Measurements from ENCODE around the gene CARD10.

CARD10 gene

GRCh38 chr22:37525746-37526350, 6.6 kb upstream of the CARD10 start:
- no peak for DNase-seq
- H3K9me3 ChIP-seq (ENCODE audit: severe bottlenecking) = no peaks in the 10 kb centered on the region
- H3K27me3 ChIP-seq (ENCODE audit: insufficient read depth, low read depth, severe bottlenecking) = no peaks in the 10 kb centered on the region
- no peak overlapping the region for H3K4me3 ChIP-seq (ENCODE audit: low read depth, low read length)
- H3K36me3 ChIP-seq = no peaks in the 10 kb centered on the region
- no peak for TF ChIP-seq CTCF (IDR thresholded peaks at IDR 0.05; ENCODE audit: low read depth, low read length)
- H3K27ac ChIP-seq = no peak overlapping the region

- DNase-seq = no peak
- Histone ChIP-seq H3K27ac (no peak overlapping the region), H3K4me3 (ENCODE audit: low read depth, low read length) (no peak overlapping the region), H3K27me3 (ENCODE audit: insufficient read depth, low read depth, severe bottlenecking) (no peaks in the 10 kb centered on the region), H3K36me3 (no peaks in the 10 kb centered on the region), H3K9me3 (ENCODE audit: severe bottlenecking) (no peaks in the 10 kb centered on the region)
- TF ChIP-seq CTCF (IDR thresholded peaks at IDR 0.05; ENCODE audit: low read depth, low read length) = no peak
These were observed 6.0 kb upstream of the CARD10 start for GRCh38 chr22:37525073-37525745.

GRCh38 chr22:37522482-37522881, 3.3 kb upstream of the CARD10 start:
- Histone ChIP-seq H3K27me3 (ENCODE audit: insufficient read depth, low read depth, severe bottlenecking) (peaks cover 3% of the 10 kb centered on the region), H3K9me3 (ENCODE audit: severe bottlenecking) (no peaks in the 10 kb centered on the region), H3K36me3 (no peaks in the 10 kb centered on the region), H3K4me3 (ENCODE audit: low read depth, low read length) (no peak overlapping the region), H3K27ac (no peak overlapping the region)
- DNase-seq = no peak
- TF ChIP-seq CTCF (IDR thresholded peaks at IDR 0.05; ENCODE audit: low read depth, low read length) = no peak

GRCh38 chr22:37521236-37521739, 2.1 kb upstream of the CARD10 start:
- TF ChIP-seq CTCF (IDR thresholded peaks at IDR 0.05; ENCODE audit: low read depth, low read length) = no peak
- DNase-seq = no peak
- no peaks in the 10 kb centered on the region; the same call in 1 of the 2 replicates for H3K36me3 ChIP-seq
- H3K4me3 ChIP-seq (ENCODE audit: low read depth, low read length) = no peak overlapping the region
- peaks cover 3% of the 10 kb centered on the region for H3K27me3 ChIP-seq (ENCODE audit: insufficient read depth, low read depth, severe bottlenecking)
- H3K27ac ChIP-seq = no peak overlapping the region
- no peaks in the 10 kb centered on the region for H3K9me3 ChIP-seq (ENCODE audit: severe bottlenecking)

GRCh38 chr22:37520776-37521191, 1.6 kb upstream of the CARD10 start:
- H3K27ac ChIP-seq = no peak overlapping the region
- H3K36me3 ChIP-seq = no peaks in the 10 kb centered on the region; the same call in 1 of the 2 replicates
- no peaks in the 10 kb centered on the region for H3K9me3 ChIP-seq (ENCODE audit: severe bottlenecking)
- no peak overlapping the region for H3K4me3 ChIP-seq (ENCODE audit: low read depth, low read length)
- DNase-seq = no peak
- no peak for TF ChIP-seq CTCF (IDR thresholded peaks at IDR 0.05; ENCODE audit: low read depth, low read length)
- H3K27me3 ChIP-seq (ENCODE audit: insufficient read depth, low read depth, severe bottlenecking) = peaks cover 3% of the 10 kb centered on the region
